Activated T-cell treated with anti-CD3 and anti-CD28 coated beads, Interleukin-2, amount 50 U/mL, for 24 hours (primary cell): ENCODE data around the gene TXNDC11.

Experiments
- DNase-seq: peaks from one replicate; pipeline ENCODE4 v3.0.0-alpha.2; 2020
- H3K27ac Mint-ChIP-seq: 2 replicates; pipeline ENCODE4 v1.8.0; 2020; ENCODE audit warnings: mild to moderate bottlenecking, mixed read lengths
- H3K27me3 Mint-ChIP-seq: 2 replicates; pipeline ENCODE4 v1.8.0; 2020; ENCODE audit warnings: mixed read lengths
- H3K36me3 Mint-ChIP-seq: 2 replicates; pipeline ENCODE4 v1.8.0; 2020; ENCODE audit warnings: low read depth, mixed read lengths
- H3K4me1 Mint-ChIP-seq: 2 replicates; pipeline ENCODE4 v1.8.0; 2020; ENCODE audit warnings: low read depth, mixed read lengths
- H3K4me3 Mint-ChIP-seq: 2 replicates; pipeline ENCODE4 v1.8.0; 2020; ENCODE audit warnings: mild to moderate bottlenecking, moderate library complexity, mixed read lengths
- H3K9me3 Mint-ChIP-seq: 2 replicates; pipeline ENCODE4 v1.8.0; 2020; ENCODE audit warnings: mixed read lengths

TXNDC11 gene

DNA sequence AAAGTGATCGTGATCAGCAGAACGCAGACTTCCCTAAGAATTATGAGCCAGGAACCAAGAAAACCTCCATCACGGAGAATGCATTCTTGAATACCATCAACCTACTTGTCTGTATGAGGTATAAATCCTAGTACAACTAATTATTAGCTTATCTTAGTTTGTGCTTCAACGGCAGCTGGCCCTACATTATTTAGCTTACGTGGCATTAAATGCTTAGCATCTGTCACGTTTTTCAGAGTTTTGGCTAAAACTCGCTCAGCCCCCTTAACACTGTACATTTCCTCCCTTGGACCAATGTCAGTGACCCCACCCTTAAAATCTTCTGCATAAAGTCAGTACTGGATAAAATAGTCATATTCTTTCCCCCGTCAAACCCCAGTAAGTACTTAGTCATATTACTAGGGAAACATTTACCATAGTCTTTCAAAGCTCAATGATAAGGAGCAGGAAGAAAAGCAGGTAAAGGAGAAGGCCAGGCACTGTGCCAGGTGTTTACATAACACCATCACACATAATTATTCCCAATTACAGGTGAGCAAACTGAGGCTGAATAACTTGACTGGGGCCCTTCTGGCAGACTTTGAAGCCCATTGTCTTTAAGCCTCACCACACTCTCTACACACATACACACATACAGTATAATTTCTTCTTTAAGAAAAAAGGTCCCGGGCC, 16.6 kb upstream of the TXNDC11 start:
- no peaks in the 10 kb centered on the region for H3K4me1 Mint-ChIP-seq
- no peak overlapping the region for H3K4me3 Mint-ChIP-seq
- H3K36me3 Mint-ChIP-seq = peaks cover 89% of the 10 kb centered on the region
- no peaks in the 10 kb centered on the region for H3K9me3 Mint-ChIP-seq
- no peak for DNase-seq
- H3K27ac Mint-ChIP-seq = peak overlapping the region; percentile 71
- no peaks in the 10 kb centered on the region for H3K27me3 Mint-ChIP-seq

DNA sequence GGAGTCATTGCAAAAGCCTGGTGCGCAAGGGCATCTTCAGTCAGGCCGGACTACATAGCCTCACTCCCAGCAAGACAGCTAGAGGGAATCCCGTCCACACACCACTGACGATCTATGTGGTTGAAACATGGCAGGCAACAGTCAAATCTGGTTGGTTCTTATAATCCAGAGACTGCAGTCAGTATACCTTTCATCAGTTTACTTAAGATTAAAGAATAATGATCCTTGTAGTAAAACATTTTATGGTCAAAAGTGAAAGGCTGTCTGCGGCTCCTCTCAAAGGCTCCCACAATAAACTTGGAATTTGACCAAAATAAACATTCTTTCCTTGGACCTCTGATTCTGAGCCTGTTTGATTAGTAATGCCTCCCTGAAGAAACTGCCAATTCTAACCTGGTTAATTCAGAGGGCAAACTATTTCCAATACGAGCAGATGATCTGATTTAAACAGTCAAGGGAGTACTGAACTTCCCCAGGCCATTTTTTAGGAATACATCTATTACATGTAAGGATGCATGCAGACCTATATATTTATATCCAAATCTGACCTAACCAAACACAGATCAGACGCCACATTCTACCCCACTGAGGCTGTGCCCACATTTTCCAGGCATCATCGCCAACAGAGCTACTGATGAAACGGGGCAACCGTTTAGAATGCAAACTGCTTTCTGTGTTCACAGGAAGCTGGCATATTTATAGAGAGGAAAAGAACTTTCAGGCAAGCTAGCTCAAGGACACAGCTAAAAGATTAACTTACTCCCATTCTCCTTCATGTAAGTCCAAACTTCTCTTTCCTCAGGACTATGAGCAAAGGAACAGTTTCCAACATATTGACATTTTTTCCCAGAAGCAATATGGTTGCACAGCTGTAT, 15.3 kb upstream of the TXNDC11 start:
- no peak for DNase-seq
- H3K4me3 Mint-ChIP-seq = no peak overlapping the region
- no peaks in the 10 kb centered on the region for H3K9me3 Mint-ChIP-seq
- H3K36me3 Mint-ChIP-seq = peaks cover 86% of the 10 kb centered on the region
- H3K4me1 Mint-ChIP-seq = no peaks in the 10 kb centered on the region
- H3K27me3 Mint-ChIP-seq = no peaks in the 10 kb centered on the region
- peak overlapping the region; percentile 64 for H3K27ac Mint-ChIP-seq

DNA sequence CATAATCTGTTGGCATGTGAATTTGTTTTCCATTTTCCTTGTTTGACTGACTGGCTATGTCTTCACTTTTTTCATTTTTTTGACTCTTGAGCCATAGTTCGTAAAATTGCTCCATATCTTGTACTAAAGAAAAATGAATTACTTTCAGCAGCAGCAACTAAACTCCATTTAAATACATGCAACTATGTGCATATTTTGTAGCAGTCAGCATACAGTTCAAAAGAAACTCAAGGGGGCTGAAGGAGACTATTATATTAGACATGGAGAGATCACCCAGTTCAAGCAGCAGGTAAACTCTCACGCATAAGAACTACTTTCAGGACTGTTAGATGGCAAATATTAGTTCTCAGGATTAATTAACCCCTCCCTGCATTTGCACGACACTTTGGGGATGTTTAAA, 13.6 kb upstream of the TXNDC11 start:
- H3K9me3 Mint-ChIP-seq = no peaks in the 10 kb centered on the region
- no peaks in the 10 kb centered on the region for H3K27me3 Mint-ChIP-seq

DNA sequence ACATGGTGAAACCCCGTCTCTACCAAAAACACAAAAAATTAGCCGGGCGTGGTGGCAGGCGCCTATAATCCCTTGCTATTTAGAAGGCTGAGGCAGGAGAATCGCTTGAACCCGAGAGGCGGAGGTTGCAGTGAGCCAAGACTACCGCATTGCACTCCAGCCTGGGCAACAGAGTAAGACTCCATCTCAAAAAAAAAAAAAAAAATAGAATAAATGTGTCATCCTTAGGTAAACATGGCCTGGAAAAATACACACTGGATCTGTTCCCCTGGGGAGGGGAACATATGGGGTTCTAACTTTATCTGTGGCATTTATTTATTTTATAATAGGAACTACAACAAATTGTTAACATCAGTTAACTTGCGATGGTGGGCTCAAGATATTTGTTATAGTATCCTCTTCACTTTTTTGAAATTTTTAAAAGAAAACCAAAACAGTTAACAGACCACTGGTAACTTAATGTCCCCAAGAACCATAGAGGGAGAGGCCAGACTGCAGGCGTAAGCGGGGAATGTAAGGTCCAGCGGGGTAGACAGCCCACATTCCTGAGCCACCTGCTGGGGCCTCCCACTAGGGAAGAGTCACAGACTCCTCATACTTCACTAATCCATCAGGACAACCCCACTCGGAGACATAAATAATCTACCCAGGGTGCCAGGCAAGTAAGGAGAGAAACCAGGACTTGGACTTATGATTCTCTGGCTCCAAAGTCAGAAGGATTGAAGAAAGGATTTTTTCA, 12.5 kb upstream of the TXNDC11 start:
- H3K4me1 Mint-ChIP-seq = no peaks in the 10 kb centered on the region
- H3K9me3 Mint-ChIP-seq = no peaks in the 10 kb centered on the region
- peaks cover 85% of the 10 kb centered on the region for H3K36me3 Mint-ChIP-seq
- H3K4me3 Mint-ChIP-seq = no peak overlapping the region
- no peak for DNase-seq
- peak overlapping the region; percentile 73 for H3K27ac Mint-ChIP-seq
- H3K27me3 Mint-ChIP-seq = no peaks in the 10 kb centered on the region

More for the DNA sequence above, 13.6 kb upstream of the TXNDC11 start:
- no peak overlapping the region for H3K27ac Mint-ChIP-seq
- no peak overlapping the region for H3K4me3 Mint-ChIP-seq
- no peak for DNase-seq
- no peaks in the 10 kb centered on the region for H3K4me1 Mint-ChIP-seq
- H3K36me3 Mint-ChIP-seq = peaks cover 85% of the 10 kb centered on the region

DNA sequence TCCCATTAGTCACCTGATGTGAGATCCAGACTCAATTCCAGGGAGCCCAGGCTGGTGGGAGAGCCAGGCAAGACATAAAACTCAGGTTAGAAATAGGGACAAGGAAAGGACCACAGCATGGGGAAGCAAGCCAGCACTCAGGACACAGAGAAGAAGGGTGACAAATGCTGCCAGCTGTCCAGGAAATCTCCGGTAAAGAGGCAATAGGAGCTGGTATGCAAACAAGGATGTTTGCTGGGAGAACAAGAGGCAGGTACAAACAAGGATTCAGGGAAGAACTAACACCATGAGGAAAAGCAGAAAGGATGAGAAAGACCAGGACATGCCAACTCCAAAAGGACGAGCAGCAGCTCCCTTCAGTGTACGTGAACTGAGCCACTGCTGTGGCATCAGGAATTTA, 10.2 kb upstream of the TXNDC11 start:
- peaks cover 80% of the 10 kb centered on the region for H3K36me3 Mint-ChIP-seq
- no peaks in the 10 kb centered on the region for H3K9me3 Mint-ChIP-seq
- no peaks in the 10 kb centered on the region for H3K27me3 Mint-ChIP-seq
- no peak overlapping the region for H3K4me3 Mint-ChIP-seq
- H3K27ac Mint-ChIP-seq = peak overlapping the region; percentile 49
- H3K4me1 Mint-ChIP-seq = no peaks in the 10 kb centered on the region
- no peak for DNase-seq

DNA sequence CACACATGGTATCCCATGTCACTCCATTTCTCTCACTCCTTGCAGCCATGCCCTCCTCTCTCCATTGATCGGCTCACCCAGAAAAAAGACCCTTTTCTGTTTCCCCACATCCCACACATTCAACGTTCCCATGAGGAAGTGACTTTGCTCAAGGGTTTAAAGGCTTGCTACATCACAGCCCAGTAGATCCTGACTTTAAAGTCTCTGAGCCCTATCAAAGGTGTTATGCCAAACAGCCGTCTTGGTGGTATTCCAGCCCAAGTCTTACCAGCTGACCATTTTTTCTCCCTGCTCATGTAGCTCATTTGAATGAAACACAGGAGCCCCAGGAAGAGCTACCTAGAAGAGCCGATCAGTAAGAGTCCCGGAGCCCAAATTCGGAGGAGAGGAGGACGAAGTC, 7.4 kb upstream of the TXNDC11 start:
- Mint-ChIP-seq H3K27ac (peak overlapping the region; percentile 62), H3K4me3 (no peak overlapping the region), H3K4me1 (no peaks in the 10 kb centered on the region), H3K36me3 (peaks cover 54% of the 10 kb centered on the region), H3K27me3 (no peaks in the 10 kb centered on the region), H3K9me3 (no peaks in the 10 kb centered on the region)
- no peak for DNase-seq

DNA sequence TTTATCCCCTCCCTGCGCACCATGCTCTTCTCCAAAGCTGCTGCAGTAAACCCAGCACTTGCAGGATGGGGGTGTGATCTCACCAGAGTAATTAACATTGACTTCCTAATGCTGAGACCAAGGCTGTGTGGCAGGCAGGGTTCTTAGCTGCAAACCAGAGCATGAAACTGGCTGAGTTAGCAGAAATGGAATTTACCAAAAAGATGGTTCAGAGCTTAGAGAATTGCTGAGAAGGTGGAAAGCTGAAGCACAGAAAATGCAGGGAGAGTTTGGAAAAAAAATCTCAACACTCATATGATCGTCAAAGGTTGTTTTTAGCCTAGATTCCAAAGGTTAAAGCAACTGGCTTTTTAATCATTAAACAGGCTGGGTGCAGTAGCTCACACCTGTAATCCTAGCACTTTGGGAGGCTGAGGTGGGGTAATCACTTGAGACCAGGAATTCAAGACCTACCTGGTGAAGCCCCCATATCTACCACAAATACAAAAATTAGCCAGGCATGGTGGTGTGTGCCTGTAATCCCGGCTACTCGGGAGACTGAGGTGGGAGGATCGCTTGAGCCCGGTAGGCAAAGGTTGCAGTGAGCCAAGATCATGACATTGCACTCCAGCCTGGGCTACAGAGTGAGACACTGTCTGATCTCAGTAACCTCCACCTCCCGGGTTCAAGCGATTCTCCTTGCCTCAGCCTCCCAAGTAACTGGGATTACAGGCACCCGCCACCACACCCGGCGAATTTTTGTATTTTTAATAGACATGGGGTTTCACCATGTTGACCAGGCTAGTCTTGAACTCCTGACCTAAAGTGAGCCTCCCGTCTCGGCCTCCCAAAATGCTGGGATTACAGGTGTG, 6.0 kb upstream of the TXNDC11 start:
- Mint-ChIP-seq H3K9me3 (no peaks in the 10 kb centered on the region), H3K4me1 (peaks cover 8% of the 10 kb centered on the region), H3K4me3 (no peak overlapping the region), H3K27ac (peak overlapping the region; percentile 63), H3K27me3 (no peaks in the 10 kb centered on the region), H3K36me3 (peaks cover 51% of the 10 kb centered on the region)
- DNase-seq = no peak

DNA sequence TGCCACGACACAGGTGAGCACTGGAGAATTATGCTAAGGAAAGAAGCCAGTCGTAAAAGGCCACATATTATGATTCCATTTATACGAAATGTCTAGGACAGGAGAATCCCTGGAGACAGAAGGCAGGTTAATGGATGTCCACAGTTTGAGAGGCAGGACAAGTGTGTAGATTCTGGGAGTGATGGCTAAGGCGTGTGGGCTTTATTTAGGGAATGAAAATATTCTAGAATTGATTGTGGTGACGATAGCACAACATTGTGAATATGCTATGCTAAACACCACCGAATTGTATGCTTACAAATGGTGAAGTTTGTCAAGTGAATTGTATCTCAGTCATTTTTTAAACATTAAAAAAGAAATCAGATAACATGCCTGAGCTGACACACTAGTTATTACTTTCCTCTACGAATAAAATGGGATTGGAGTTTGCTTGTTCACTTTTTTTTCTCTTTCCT, 5.3 kb upstream of the TXNDC11 start:
- no peak overlapping the region for H3K4me3 Mint-ChIP-seq
- DNase-seq = no peak
- no peaks in the 10 kb centered on the region for H3K27me3 Mint-ChIP-seq
- peaks cover 11% of the 10 kb centered on the region for H3K4me1 Mint-ChIP-seq
- no peaks in the 10 kb centered on the region for H3K9me3 Mint-ChIP-seq
- H3K27ac Mint-ChIP-seq = peak overlapping the region; percentile 63
- peaks cover 51% of the 10 kb centered on the region for H3K36me3 Mint-ChIP-seq

DNA sequence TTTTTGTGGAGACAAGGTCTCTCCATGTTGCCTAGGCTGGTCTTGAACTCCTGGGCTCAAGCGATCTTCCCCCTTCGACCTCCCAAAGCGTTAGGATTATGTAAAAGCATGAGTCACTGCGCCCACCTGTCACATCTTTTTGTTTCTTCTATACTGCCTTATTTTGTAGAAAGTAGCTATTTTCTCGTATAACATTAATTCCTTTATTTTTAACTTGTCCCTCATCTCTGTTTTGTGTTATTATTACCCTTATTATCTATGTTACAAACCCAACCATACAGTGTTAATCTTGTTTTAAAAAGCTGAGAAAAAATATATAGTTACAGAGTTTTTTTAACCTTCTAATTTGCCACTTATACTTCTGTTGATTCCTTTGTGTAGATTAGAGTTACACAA, 1.4 kb upstream of the TXNDC11 start:
- Mint-ChIP-seq H3K36me3 (peaks cover 38% of the 10 kb centered on the region), H3K27ac (peak overlapping the region; percentile 97)

DNA sequence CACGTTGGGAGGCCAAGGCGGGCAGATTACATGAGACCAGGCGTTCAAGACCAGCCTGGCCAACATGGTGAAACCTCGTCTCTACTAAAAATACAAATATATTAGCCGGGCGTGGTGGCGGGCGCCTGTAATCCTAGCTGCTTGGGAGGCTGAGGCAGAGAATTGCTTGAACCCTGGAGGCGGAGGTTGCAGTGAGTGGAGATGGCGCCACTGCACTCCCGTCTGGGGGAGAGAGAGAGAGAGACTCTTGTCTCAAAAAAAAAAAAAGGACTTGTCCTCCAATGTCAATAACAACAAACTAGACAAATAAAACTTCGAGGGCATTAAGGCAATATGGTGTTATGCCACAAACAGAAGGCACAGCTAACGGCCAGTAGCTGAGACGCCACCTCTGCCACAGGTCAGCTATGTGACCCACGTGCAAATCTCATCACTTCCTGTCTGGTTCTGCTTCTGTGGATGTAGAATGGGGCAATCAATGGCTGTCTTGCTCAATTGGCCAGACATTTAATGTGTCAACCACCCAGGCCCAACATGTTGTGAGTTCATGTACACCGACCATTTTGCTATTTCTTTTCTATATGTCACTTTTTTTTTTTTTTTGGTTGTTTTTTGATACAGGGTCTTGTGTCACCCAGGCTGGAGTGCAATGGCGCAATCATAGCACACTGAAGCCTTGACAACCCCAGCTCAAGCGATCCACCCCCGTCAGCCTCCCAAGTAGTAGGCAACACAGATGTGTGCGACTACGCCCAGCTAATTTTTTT, 834 bp upstream of the TXNDC11 start:
- peak overlapping the region; percentile 92 for H3K4me3 Mint-ChIP-seq
- peak; percentile 45 for DNase-seq
- peaks cover 43% of the 10 kb centered on the region for H3K4me1 Mint-ChIP-seq
- no peaks in the 10 kb centered on the region for H3K27me3 Mint-ChIP-seq
- H3K9me3 Mint-ChIP-seq = no peaks in the 10 kb centered on the region
- peaks cover 38% of the 10 kb centered on the region for H3K36me3 Mint-ChIP-seq
- peak overlapping the region; percentile 97 for H3K27ac Mint-ChIP-seq

More for the DNA sequence above, 1.4 kb upstream of the TXNDC11 start:
- DNase-seq = no peak
- Mint-ChIP-seq H3K9me3 (no peaks in the 10 kb centered on the region), H3K4me1 (peaks cover 37% of the 10 kb centered on the region), H3K4me3 (peak overlapping the region; percentile 92), H3K27me3 (no peaks in the 10 kb centered on the region)

DNA sequence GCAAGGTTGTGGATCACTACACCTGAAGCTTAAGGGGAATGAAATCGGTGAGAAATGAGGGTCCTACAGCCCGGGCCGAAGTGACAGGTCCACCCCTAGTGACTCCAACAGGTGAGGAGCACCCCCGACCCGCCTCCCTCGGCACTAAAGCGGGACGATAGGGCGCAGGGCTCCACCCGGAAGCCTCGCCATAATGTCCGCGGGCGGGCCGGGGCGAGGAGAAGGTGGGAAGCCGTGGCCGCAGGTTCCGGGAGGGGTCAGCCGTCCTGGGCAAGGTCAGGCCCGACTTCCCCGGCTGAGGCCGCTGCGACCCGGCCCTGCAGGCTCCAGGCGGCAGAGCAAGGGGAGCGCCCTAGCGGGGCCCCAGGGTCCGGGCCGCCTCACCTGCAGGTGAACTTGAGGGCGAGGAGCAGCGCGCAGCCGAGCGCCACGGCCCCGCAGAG, 543 bp downstream of the TXNDC11 start:
- DNase-seq = no peak
- no peaks in the 10 kb centered on the region for H3K27me3 Mint-ChIP-seq
- peak overlapping the region; percentile 92 for H3K4me3 Mint-ChIP-seq
- H3K9me3 Mint-ChIP-seq = no peaks in the 10 kb centered on the region
- H3K4me1 Mint-ChIP-seq = peaks cover 54% of the 10 kb centered on the region
- H3K27ac Mint-ChIP-seq = peak overlapping the region; percentile 91
- H3K36me3 Mint-ChIP-seq = peaks cover 49% of the 10 kb centered on the region

DNA sequence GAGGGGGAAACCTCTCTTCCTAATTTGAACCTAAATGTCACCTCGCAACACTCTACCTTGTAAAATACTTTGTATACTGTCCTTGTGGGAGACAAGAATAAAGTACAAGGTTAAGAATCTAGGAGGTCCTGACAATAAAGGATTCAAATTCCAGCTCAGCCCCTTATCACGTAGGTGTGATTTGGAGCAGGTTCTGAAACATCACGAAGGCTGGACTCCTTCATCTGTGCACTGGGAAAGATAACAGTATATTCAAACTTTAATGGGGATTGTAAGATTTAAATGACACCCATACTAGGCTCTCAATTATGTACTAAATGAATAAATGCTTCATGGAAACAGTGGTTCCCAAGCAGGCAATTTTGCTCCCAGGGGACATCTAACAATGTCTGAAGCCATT, 2.1 kb downstream of the TXNDC11 start:
- H3K36me3 Mint-ChIP-seq = peaks cover 64% of the 10 kb centered on the region
- H3K4me3 Mint-ChIP-seq = peak overlapping the region; percentile 92
- no peak overlapping the region for H3K27ac Mint-ChIP-seq
- H3K9me3 Mint-ChIP-seq = no peaks in the 10 kb centered on the region
- no peaks in the 10 kb centered on the region for H3K27me3 Mint-ChIP-seq
- no peak for DNase-seq
- H3K4me1 Mint-ChIP-seq = peaks cover 62% of the 10 kb centered on the region

DNA sequence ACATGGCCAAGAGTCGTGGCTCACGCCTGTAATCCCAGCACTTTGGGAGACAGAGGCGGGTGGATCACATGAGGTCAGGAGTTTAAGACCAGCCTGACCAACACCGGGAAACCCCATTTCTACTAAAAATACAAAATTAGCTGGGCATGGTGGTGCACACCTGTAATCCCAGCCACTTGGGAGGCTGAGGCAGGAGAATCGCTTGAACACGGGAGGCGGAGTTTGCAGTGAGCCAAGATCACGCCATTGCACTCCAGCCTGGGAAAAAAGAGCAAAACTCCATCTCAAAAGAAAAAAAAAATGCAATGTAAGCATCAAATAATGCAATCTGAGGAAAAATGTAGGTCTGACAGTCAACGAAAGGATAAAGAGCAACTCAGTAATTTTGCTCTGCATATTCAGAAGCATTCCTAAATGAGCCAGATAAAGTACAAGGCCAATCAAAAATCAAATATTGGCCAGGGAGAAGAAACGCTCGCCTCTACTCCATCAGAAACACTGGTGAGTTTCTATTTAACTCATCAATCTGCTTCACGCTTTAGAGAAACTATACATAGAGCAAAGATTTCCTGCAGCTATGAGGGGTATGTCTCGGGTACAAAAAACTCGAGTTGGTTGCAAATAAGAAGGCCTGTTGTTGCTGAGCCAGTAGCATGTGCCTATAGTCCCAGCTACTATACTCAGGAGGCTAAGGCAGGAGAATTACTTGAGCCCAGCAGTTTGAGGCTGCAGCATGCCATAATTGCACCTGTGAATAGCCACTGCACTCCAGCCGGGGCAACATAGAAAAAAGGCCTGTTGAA, 3.7 kb downstream of the TXNDC11 start:
- Mint-ChIP-seq H3K4me3 (peak overlapping the region; percentile 92), H3K27ac (peak overlapping the region; percentile 53), H3K36me3 (peaks cover 77% of the 10 kb centered on the region), H3K4me1 (peaks cover 65% of the 10 kb centered on the region), H3K27me3 (no peaks in the 10 kb centered on the region), H3K9me3 (no peaks in the 10 kb centered on the region)
- DNase-seq = no peak
